Measurements from ENCODE around the gene ZFAND4.
"Not testable (repeated sequence)": the region's sequence is repeated elsewhere in the genome, so short reads cannot be mapped to it uniquely, and the experiment has no call there.

The ZFAND4 gene

DNA sequence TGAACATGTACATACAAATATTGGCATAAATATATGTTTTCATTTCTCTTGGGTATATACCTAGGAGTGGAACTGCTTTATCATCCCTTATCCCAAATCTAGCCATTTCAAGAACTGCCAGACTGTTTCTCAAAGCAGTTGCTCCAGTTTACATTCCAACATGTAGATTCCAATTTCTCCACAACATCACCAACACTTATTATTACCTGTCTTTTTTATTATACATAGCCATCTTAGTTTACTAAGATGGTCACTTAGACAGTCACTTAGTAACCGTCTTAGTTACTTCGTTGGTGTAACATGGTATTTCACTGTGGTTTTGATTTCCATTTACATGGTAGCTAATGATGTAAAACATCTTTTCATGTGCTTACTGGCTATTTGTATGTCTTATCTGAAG, 82.7 kb downstream of the ZFAND4 start:
- DNase-seq (ENCODE audit: low read depth), result no peak

DNA sequence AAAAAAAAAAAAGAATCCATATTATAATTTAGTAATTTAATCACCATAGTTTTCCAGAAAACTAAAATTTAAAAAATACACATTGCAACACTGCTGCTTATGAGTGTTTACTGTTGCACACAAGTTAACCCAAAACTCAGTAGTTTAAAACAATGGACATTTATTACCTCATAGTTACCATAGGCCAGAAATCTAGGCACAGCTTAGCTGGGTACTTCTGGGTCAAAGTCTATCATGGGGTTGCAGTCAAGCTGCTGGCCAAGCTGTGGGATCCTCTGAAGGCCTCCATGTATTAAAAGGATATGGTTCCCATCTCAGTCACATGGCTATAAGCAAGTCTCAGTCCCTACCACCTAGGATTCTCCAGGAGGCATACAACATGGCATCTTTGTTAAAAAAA, 83.6 kb downstream of the ZFAND4 start:
- no peak for DNase-seq (ENCODE audit: low read depth)

DNA sequence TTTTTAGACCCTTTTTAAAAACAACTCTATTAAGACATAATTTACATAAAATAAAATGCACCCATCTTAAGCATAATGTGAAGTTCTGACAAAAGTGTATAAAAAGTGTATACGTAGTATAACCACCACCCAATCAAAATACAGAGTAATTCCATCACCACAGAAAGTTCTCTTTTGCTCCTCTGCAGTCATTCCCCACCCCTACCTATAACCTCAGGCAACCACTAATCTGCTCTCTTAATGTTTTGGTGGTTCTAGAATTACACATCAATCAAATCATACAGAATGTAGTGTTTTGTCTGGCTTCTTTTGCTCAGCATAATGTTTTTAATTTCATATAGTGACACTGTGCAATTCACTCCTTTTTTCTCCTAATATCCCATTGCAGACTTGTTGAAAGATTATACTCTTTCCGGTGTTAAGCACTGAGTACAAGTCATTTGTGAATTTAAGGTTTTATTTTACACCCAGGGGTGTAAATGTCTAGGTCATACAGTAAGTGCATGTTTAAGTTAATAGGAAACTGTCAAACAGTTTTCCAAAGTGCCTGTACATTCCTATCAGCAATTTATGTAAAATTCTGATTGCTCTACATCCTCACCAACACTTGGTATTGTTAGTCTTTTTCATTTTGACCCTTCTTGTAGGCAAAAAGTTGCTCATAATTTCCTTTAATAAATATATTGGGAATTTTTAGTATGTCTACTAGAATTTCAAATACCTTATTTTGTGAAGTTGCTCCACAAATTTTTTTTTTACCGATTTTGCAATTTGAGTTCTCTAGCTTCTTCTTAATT, 86.3 kb downstream of the ZFAND4 start:
- DNase-seq (ENCODE audit: low read depth), result no peak

DNA sequence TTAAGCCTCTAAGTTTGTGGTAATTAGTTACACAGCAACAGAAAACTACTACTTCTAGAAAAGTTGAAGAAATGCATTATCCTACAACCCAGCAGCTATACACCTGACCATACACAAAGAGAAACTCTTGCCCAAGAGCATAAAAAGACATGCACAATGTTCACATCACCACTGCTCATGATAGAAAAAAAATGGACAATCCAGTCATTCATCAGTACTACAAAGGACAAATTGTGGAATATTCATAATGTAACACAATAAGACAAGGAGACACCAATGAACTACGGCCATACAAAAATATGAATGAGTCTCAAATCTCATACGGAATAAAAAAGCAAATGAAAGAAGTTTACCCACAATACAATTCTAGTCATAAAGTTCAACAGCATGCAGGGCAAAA, 87.4 kb downstream of the ZFAND4 start:
- no peak for DNase-seq (ENCODE audit: low read depth)

DNA sequence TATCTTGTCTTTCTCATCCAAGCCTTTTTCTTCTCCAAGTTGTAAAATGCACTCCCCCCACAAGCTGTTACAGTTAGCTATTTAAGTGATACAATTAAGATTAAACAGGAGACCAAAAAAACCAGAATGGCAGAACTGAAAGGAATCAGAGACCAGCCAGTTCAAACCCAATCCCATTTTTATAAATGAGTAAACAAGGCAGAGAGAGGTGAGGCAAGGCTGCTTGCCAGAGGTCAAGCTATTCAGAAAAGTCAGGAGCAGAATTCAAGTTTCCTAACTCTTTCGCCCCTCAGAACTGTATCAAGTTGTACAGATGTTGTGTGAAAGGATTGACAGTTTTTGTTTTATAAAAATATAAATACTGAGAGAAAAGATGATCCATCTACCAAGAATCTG, 90.2 kb downstream of the ZFAND4 start:
- no peak for DNase-seq (ENCODE audit: low read depth)

DNA sequence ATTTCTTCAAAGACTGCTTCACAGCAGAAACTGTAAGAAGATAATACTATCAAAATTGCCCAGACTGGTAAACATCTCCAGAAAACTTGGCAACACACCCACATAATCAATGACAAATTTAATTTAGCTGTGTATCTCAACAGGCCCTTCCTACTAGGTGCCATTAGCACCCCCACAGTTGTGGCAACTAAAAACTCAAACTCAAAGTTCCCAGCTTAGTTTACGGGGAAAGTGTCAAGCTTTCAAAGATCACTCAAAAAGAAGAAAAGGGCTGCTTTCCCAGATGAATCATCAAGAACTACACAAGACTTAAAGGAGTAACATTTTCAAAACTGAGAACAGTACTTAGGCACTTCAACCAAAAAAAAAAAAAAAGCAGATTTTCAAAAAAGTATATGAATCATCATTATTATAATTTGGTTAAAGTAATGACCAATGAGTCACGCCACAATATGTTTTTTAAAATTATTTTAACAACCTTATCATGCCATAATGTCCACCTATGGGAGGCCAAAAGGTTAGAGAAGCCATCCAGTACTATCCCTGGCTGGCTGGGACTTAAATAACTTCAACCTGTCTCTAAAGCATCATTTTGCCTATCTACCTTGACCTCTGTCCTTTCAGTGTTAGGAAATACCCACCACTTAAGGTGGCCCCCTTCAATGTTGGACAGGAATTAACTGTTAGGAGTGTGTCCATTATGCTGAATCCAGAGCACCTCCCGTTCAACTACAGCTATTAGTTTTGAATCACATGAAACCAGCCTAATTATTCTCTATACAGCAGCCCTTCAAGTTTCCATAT, 90.8 kb downstream of the ZFAND4 start:
- no peak for DNase-seq (ENCODE audit: low read depth)

DNA sequence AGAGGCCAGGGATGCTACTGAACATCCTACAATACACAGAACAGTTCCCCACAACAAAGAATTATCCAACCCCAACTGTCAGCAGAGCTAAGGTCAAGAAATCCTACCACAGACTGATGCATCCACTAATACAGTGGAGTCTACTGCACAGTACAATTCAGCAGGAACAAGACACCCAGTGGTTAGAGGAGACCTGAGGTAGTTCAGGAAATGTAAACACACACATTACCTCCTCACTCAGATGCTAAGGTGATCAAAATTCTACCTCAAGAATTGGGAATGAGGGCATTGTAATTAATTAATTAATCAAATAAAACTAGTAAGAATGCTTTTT, 91.4 kb downstream of the ZFAND4 start:
- no peak for DNase-seq (ENCODE audit: low read depth)

DNA sequence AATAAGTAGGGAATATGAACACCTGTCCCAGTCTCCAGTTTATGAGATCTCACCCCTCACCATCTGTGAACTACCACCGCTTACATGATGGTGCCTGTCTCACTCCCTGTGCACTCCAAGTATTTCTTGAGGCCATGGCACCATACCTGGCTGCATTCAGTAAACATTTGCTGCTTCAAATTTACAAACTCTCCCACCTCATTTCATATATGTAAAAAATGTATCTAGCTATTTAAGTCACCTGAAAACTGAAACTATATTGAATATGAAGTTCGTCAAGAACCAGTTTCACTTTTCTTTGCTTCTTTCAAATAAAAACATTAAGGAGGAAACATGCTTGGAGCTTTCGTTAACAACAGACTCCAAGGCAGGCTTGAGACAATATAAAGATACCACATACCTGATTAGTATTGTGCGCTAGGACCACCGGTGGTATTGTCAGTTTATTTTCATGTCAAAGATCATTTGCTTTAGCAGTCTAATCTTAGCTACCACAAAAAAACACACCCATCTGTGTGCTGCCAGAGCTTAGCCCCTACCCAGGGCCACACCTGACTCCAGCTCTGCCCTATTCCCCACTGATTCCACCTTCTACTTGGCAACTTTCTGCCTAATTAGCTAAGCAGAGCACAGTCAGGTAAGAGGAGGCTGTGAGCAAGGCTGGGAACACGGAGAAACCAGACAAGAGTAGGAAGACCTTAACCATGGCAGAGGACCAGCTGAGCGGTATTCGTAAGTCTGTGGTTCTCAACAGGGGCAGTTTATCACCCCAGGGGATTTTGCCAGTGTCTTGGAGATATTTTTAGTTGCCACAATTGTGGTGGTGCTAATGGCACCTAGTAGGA, 92.0 kb downstream of the ZFAND4 start:
- no peak for DNase-seq (ENCODE audit: low read depth)

DNA sequence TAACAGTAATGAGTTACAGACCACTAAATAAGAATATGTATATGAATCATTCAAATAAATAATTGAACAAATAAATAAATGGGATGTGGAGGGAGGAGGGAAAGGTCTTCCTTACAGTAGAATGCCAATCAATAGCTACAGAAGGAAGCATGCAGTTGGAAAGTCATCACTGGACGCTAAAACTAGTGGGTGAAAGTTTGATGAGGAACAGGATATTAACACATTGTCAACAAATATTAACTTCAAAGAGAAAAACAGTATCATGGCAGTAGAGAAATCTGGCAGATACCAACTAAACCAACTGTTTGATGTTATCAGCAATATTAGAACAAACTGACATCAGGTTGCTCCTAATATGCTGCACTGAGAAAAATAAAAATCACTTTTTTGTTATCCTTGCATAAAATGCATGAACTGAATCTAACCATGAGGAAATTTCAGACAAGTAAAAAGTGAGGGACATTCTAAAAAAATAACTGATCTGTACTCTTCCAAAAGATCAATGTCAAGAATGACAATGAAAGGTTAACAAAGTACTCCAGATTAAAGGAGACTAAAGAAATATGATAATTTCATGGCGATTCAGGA, 94.1 kb downstream of the ZFAND4 start:
- no peak for DNase-seq (ENCODE audit: low read depth)

DNA sequence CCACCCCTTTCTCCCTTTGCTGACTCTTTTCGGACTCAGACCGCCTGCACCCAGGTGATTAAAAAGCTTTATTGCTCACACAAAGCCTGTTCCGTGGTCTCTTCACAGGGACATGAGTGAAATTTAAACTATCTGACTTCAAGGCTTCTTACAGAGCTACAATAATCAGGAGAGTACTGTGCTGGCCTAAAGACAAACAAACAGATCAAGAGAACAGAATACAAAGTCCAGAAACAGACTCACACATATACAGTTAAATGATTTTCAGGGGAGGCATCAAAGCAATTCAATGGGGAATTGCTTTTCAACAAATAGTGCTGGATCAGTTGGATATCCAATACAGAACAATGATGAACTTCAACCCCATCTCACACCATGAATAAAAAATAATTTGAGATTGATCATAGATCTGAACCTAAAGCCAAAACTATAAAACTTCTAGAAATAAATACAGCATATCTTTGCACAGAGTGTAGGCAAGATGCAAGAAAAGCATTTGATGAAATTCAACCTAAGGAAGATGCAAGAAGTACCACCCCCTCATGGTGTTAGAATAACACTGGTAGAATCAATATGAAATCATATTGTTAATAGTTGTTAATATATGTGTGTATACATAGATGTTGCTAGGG, 96.5 kb downstream of the ZFAND4 start:
- DNase-seq (ENCODE audit: low read depth), result no peak

DNA sequence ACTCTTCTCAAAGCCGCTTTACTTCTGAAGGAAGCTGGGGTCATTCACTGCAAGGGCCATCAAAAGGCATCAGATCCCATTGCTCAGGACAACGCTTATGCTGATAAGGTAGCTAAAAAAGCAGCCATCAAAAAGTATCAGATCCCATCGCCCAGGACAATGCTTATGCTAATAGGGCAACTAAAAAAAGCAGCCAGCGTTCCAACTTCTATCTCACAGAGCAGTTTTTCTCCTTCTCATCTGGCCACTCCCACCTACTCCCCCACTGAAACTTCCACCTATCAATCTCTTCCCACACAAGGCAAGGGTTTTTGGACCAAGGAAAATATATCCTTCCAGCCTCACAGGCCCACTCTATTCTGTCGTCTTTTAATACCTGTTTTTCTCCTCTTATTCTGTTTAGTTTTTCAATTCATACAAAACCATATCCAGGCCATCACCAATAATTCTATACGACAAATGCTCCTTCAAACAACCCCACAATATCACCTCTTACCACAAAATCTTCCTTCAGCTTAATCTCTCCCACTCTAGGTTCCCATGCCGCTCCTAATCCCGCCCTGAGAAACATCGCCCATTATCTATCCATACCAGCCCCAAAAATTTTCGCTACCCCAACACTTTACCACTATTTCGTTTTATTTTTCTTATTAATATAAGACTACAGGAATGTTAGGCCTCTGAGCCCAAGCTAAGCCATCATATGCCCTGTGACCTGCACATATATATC, 97.4 kb downstream of the ZFAND4 start:
- DNase-seq (ENCODE audit: low read depth), result not testable (repeated sequence)

DNA sequence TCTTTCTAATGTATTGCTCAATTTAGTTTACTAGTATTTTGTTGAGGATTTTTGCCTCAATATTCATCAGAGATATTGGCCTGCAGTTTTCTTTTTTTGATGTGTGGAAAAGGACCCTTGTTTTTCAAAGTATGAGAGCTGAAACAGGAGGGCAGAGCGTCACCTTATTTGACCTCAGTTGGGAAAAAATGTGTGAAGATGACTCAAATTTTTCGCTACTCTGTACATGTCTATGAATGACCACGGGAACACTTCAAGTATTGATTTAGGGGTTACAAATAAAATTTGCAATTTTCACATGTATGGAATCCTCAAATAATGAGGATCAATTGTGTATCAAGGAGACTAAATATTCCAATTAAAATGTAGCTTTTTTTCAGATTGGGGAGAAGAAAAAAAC, 103.1 kb downstream of the ZFAND4 start:
- no peak for DNase-seq (ENCODE audit: low read depth)

DNA sequence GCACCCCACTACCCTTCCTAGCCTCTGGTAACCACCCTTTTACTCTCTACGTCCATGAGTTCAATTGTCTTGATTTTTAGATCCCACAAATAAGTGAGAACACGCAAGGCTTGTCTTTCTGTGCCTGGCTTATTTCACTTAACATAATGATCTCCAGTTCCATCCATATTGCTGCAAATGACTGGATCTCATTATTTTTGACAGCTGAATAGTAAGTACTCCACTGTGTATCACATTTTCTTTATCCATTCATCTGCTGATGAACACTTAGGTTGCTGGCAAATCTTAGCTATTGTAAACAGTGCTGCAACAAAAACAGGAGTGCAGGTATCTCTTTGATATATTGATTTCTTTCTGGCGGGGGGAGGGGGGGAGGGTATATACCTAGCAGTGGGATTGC, 106.2 kb downstream of the ZFAND4 start:
- no peak for DNase-seq (ENCODE audit: low read depth)
